IMR-90 (cell line): Measurements from ENCODE around the gene EPHA10. TPM values are rescaled to one million over a fixed set of nuclear protein-coding genes. Genes with fewer than 3 reads are reported as not detected.

Source experiments
- ATAC-seq: fragments of 200-7000 bp; cut with Tn5 transposase; 2 replicates; pipeline ENCODE4 v1.9.1; 2020; ENCODE audit warnings: low read depth, mild to moderate bottlenecking, moderate library complexity
- BruUV-seq: library from RNA; stranded (reverse); fragments of 400-500 nt; replicated peaks from 2 replicates; lab custom pipeline; 2021; lab: Mats Ljungman, UMichigan
- CTCF ChIA-PET: fragments of 300-600 bp; formaldehyde crosslinking; extraction: SDS; loops from one replicate; lab custom pipeline; 2021; ENCODE audit warnings: antibody characterized with exemption; lab: Yijun Ruan, JAX
- POLR2A ChIA-PET: fragments of 300-600 bp; sonication (Branson Sonifier 250); formaldehyde crosslinking; loops from one replicate; lab custom pipeline; 2022; ENCODE audit warnings: antibody characterized with exemption; ENCODE audit not compliant: unreplicated experiment; lab: Charles Lee
- DNase-seq: peaks from one replicate; pipeline ENCODE4 v3.0.0; 2013
- H2AFZ ChIP-seq: replicated peaks from 2 replicates; pipeline ENCODE3; 2013; ENCODE audit warnings: low read length, mild to moderate bottlenecking; ENCODE audit not compliant: poor library complexity
- H2AK5ac ChIP-seq: 2 replicates; pipeline ENCODE4 v1.6.1; 2013; ENCODE audit warnings: low read depth, low read length, inconsistent platforms
- H2AK9ac ChIP-seq: replicated peaks from 2 replicates; pipeline ENCODE3; 2013; ENCODE audit warnings: mild to moderate bottlenecking, low read depth, low read length, moderate library complexity; ENCODE audit not compliant: poor library complexity
- H2BK120ac ChIP-seq: 2 replicates; pipeline ENCODE4 v1.6.1; 2013; ENCODE audit warnings: low read depth, low read length, inconsistent platforms
- H2BK15ac ChIP-seq: 3 replicates; pipeline ENCODE4 v1.6.1; 2013; ENCODE audit warnings: low read depth, low read length, inconsistent platforms
- H2BK20ac ChIP-seq: 2 replicates; pipeline ENCODE4 v1.6.1; 2013; ENCODE audit warnings: low read depth, mild to moderate bottlenecking, inconsistent platforms, low read length, moderate library complexity
- H2BK5ac ChIP-seq: 2 replicates; pipeline ENCODE4 v1.6.1; 2013; ENCODE audit warnings: mild to moderate bottlenecking, low read depth, low read length, inconsistent platforms; ENCODE audit not compliant: poor library complexity, severe bottlenecking
- H3K14ac ChIP-seq: replicated peaks from 2 replicates; pipeline ENCODE4 v1.6.1; 2013; ENCODE audit warnings: low read depth, low read length, inconsistent platforms
- H3K18ac ChIP-seq: 2 replicates; pipeline ENCODE4 v1.6.1; 2013; ENCODE audit warnings: low read depth, low read length, control low read depth
- H3K23ac ChIP-seq: 2 replicates; pipeline ENCODE4 v1.6.1; 2013; ENCODE audit warnings: low read depth, low read length, inconsistent platforms
- H3K27ac ChIP-seq: 2 replicates; pipeline ENCODE4 v1.5.1; 2013; ENCODE audit warnings: mild to moderate bottlenecking, control low read depth, low read length; ENCODE audit not compliant: insufficient read depth
- H3K27me3 ChIP-seq: 2 replicates; pipeline ENCODE4 v1.6.1; 2013; ENCODE audit warnings: low read length; ENCODE audit not compliant: control insufficient read depth, insufficient read depth
- H3K36me3 ChIP-seq: 2 replicates; pipeline ENCODE4 v1.6.1; 2013; ENCODE audit warnings: low read length, mixed read lengths; ENCODE audit not compliant: control insufficient read depth, insufficient read depth
- H3K4ac ChIP-seq: 2 replicates; pipeline ENCODE4 v1.6.1; 2013; ENCODE audit warnings: low read depth, low read length, inconsistent platforms
- H3K4me1 ChIP-seq: 2 replicates; pipeline ENCODE4 v1.6.1; 2013; ENCODE audit warnings: low read length, mixed read lengths; ENCODE audit not compliant: control insufficient read depth, insufficient read depth
- H3K4me2 ChIP-seq: 2 replicates; pipeline ENCODE4 v1.6.1; 2013; ENCODE audit warnings: low read depth, mild to moderate bottlenecking, control low read depth, low read length, moderate library complexity
- H3K4me3 ChIP-seq: 2 replicates; pipeline ENCODE4 v1.5.1; 2013; ENCODE audit warnings: low read depth, mild to moderate bottlenecking, control low read depth, low read length, moderate library complexity; ENCODE audit not compliant: insufficient read depth
- H3K56ac ChIP-seq: 2 replicates; pipeline ENCODE4 v1.6.1; 2013; ENCODE audit warnings: low read length, inconsistent platforms; ENCODE audit not compliant: insufficient read depth; ENCODE audit errors: extremely low read depth
- H3K79me1 ChIP-seq, 2 experiments: 2 replicates each; pipeline ENCODE4 v1.6.1; 2013; ENCODE audit warnings: low read length in 2 of 2, inconsistent platforms in 1 of 2, low read depth in 1 of 2
- H3K9ac ChIP-seq: 2 replicates; pipeline ENCODE4 v1.6.1; 2013; ENCODE audit warnings: low read depth, low read length, control low read depth
- H3K9me1 ChIP-seq: 2 replicates; pipeline ENCODE4 v1.6.1; 2013; ENCODE audit warnings: low read length, inconsistent platforms; ENCODE audit not compliant: insufficient read depth
- H3K9me3 ChIP-seq: 2 replicates; pipeline ENCODE4 v1.6.1; 2013; ENCODE audit warnings: low read length; ENCODE audit not compliant: control insufficient read depth, insufficient read depth
- H4K20me1 ChIP-seq: 2 replicates; pipeline ENCODE4 v1.6.1; 2013; ENCODE audit warnings: low read length, inconsistent platforms; ENCODE audit not compliant: insufficient read depth
- H4K5ac ChIP-seq: 2 replicates; pipeline ENCODE4 v1.6.1; 2013; ENCODE audit warnings: mild to moderate bottlenecking, low read depth, low read length, control low read depth
- H4K8ac ChIP-seq, 2 experiments: 2 replicates each; pipeline ENCODE4 v1.6.1; 2013; ENCODE audit warnings: low read depth in 2 of 2, low read length in 2 of 2, control low read depth in 1 of 2, inconsistent platforms in 1 of 2
- H4K91ac ChIP-seq: 2 replicates; pipeline ENCODE4 v1.6.1; 2013; ENCODE audit warnings: low read depth, low read length, inconsistent platforms; ENCODE audit not compliant: insufficient read depth
- CEBPB ChIP-seq: IDR thresholded peaks from 2 replicates; pipeline ENCODE4 v1.6.1; 2012; ENCODE audit warnings: low read depth, low read length, improper control_type of control experiment
- CHD1 ChIP-seq: IDR thresholded peaks from 2 replicates; pipeline ENCODE4 v1.6.1; 2012; ENCODE audit warnings: low read depth, low read length, improper control_type of control experiment
- ELK1 ChIP-seq: fragments of 150-350 bp; IDR thresholded peaks from 2 replicates; pipeline ENCODE4 v1.6.1; 2016; ENCODE audit warnings: low read depth, mild to moderate bottlenecking, low read length, moderate library complexity, borderline replicate concordance
- MAZ ChIP-seq: IDR thresholded peaks from 2 replicates; pipeline ENCODE4 v1.6.1; 2012; ENCODE audit warnings: low read depth, mild to moderate bottlenecking, low read length, improper control_type of control experiment, moderate library complexity, borderline replicate concordance
- POLR2A ChIP-seq: IDR thresholded peaks from 2 replicates; pipeline ENCODE4 v1.6.1; 2012; ENCODE audit warnings: mild to moderate bottlenecking, low read depth, low read length
- RAD21 ChIP-seq: IDR thresholded peaks from 2 replicates; pipeline ENCODE4 v1.6.1; 2012; ENCODE audit warnings: low read length, improper control_type of control experiment
- RCOR1 ChIP-seq: IDR thresholded peaks from 2 replicates; pipeline ENCODE4 v1.6.1; 2012; ENCODE audit warnings: mild to moderate bottlenecking, low read length, improper control_type of control experiment; ENCODE audit not compliant: insufficient replicate concordance
- SMC3 ChIP-seq: fragments of 150-350 bp; IDR thresholded peaks from 2 replicates; pipeline ENCODE4 v1.6.1; 2016; ENCODE audit warnings: low read depth, mild to moderate bottlenecking, antibody characterized with exemption, low read length, moderate library complexity
- WGBS, 2 experiments: methylation state at CpG; one replicate each; pipeline versions ENCODE4 v1.1.5 to v1.1.7; 2013; ENCODE audit warnings: missing lambda C conversion rate in 2 of 2; ENCODE audit not compliant: insufficient read length in 1 of 2; ENCODE audit errors: extremely low coverage in 2 of 2; 5-methylcytosine and 5-hydroxymethylcytosine counted together
- dilution Hi-C: fragments of 300-500 bp; cut with HindIII; formaldehyde crosslinking; loops from one replicate; pipeline ENCODE4 v1.14.3; 2018; ENCODE audit warnings: low sequenced_read_pairs; ENCODE audit not compliant: unreplicated experiment
- in situ Hi-C: fragments of 300-500 bp; cut with MboI; formaldehyde crosslinking; loops from 3 replicates; pipeline ENCODE4 v1.14.3; 2019; ENCODE audit warnings: low sequenced_read_pairs, inconsistent platforms, mixed read lengths
- intact Hi-C: fragments of 100-400 bp; cut with micrococcal nuclease; formaldehyde crosslinking; loops from 2 replicates; pipeline ENCODE4 v1.10.0; 2022
- polyA plus RNA-seq, 3 experiments: library from polyadenylated mRNA; depleted of rRNA; stranded (reverse); fragments of >200 nt; gene quantifications; 2 replicates each; pipeline ENCODE4 v1.2.3, GENCODE V29; 2012; ENCODE audit warnings: low replicate concordance in 1 of 3
- total RNA-seq: library from RNA; depleted of rRNA; stranded (reverse); fragments of >200 nt; gene quantifications from 2 replicates; pipeline ENCODE4 v1.2.3, GENCODE V29; 2012
- TF ChIP-seq, protein P1 (sequence below): fragments of 150-350 bp; IDR thresholded peaks from 2 replicates; pipeline ENCODE4 v1.6.1; 2017; ENCODE audit warnings: mild to moderate bottlenecking, antibody characterized with exemption, low read length, low read depth

Gene EPHA10
- total and polyA plus RNA-seq, 2 of the 4 experiments (the other 2 are of a cell fraction): not detected

DNA sequence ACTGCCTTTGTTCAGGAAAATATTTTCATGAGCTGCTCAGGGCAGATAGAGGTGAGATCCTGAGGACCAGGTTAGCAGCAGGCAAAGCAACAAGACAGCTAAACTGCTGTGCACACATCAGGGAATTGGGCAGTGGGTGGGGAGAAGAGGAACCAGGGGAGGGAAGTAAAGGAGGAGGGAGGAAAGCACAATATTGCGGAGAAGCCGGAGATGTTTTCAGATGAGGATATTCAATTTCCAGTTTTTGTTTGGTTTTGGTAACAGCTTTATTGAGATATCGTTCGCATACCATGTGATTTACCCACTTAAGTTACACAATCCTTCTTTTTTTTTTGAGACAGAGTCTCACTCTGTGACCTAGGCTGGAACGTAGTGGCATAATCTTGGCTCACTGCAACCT lies 34.5 kb downstream of the EPHA10 start:
- POLR2A ChIA-PET: no interaction called here
- no peak overlapping the region for H2AK5ac ChIP-seq
- dilution Hi-C loops: no loop called here

More for the DNA sequence above, 34.5 kb downstream of the EPHA10 start:
- no TSS peak for BruUV-seq
- no peaks in the 10 kb centered on the region for H3K9me1 ChIP-seq
- 80% methylated on average over 1 of the region's 5 CpGs; no CpG with 5 or more reads in 1 of the 2 experiments for WGBS, 2 experiments
- no peak overlapping the region for H2BK120ac ChIP-seq
- H2BK20ac ChIP-seq: no peak overlapping the region
- H2AK9ac ChIP-seq: no peak overlapping the region
- H3K4me3 ChIP-seq: no peak overlapping the region
- H3K18ac ChIP-seq: no peak overlapping the region
- no peak overlapping the region for H2AFZ ChIP-seq
- in situ Hi-C loops (no loop called here), intact Hi-C loops (no loop called here)
- H4K91ac ChIP-seq: no peak overlapping the region
- no peak overlapping the region for H3K14ac ChIP-seq
- H4K5ac ChIP-seq: no peak overlapping the region
- no peak overlapping the region for H3K23ac ChIP-seq
- no peaks in the 10 kb centered on the region for H4K20me1 ChIP-seq
- H3K27ac ChIP-seq: no peak overlapping the region
- no peaks in the 10 kb centered on the region for H3K4me1 ChIP-seq
- no peak overlapping the region for H3K4me2 ChIP-seq
- no peak overlapping the region for H3K56ac ChIP-seq
- no peaks in the 10 kb centered on the region for H3K79me1 ChIP-seq
- no peak overlapping the region for H3K4ac ChIP-seq
- no peak for DNase-seq
- no peak overlapping the region for H3K9ac ChIP-seq
- no peak overlapping the region for H4K8ac ChIP-seq
- H2BK5ac ChIP-seq: no peak overlapping the region
- CTCF ChIA-PET: interaction anchor here (0.6 kb wide), 1 partner anchor 454 kb away, joined by 4 read pairs; no protein-coding TSS in a partner anchor
- H2BK15ac ChIP-seq: no peak overlapping the region
- no peak for ATAC-seq
- no peaks in the 10 kb centered on the region for H3K36me3 ChIP-seq
- H3K27me3 ChIP-seq: peaks cover 38% of the 10 kb centered on the region
- H3K9me3 ChIP-seq: no peaks in the 10 kb centered on the region
- TF ChIP-seq POLR2A: no peak
- TF ChIP-seq, protein P1, sequence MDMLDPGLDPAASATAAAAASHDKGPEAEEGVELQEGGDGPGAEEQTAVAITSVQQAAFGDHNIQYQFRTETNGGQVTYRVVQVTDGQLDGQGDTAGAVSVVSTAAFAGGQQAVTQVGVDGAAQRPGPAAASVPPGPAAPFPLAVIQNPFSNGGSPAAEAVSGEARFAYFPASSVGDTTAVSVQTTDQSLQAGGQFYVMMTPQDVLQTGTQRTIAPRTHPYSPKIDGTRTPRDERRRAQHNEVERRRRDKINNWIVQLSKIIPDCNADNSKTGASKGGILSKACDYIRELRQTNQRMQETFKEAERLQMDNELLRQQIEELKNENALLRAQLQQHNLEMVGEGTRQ: no peak
- no peak for TF ChIP-seq RCOR1
- TF ChIP-seq MAZ: no peak
- TF ChIP-seq CEBPB: no peak
- TF ChIP-seq ELK1: no peak
- TF ChIP-seq SMC3: no peak
- no peak for TF ChIP-seq RAD21
- TF ChIP-seq CHD1: no peak
